ENCODE data around the gene NCAM1. TPM values are rescaled to one million over a fixed set of nuclear protein-coding genes. Genes with fewer than 3 reads are reported as not detected.

NCAM1 gene
- total RNA-seq, 1 donor from 2014 or later: 1.2 TPM

GRCh38 chr11:113198972-113199661, 237.9 kb downstream of the NCAM1 start:
- no peak for DNase-seq (ENCODE audit: low read depth in 2 of 2)

DNA sequence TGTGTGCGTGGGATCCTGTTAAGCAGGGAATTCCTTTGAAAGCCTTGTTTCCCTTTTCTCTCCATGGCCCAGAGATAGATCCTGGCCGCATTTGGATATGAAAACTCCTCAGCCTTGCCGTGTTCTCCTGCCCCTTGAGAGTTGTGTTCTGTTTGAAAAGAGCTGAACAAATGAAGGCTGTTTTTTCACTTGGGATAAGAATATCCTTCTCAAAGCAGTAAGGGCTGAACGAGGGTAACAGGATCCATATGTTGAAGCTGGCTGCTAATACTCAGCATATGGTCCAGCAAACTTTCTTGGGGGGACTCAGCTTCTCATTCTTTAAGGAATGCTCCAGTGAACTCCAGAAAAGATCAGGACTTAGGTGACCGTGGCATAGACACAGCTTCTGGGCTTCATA, 238.6 kb downstream of the NCAM1 start:
- no peak for DNase-seq (ENCODE audit: low read depth in 2 of 2)

DNA sequence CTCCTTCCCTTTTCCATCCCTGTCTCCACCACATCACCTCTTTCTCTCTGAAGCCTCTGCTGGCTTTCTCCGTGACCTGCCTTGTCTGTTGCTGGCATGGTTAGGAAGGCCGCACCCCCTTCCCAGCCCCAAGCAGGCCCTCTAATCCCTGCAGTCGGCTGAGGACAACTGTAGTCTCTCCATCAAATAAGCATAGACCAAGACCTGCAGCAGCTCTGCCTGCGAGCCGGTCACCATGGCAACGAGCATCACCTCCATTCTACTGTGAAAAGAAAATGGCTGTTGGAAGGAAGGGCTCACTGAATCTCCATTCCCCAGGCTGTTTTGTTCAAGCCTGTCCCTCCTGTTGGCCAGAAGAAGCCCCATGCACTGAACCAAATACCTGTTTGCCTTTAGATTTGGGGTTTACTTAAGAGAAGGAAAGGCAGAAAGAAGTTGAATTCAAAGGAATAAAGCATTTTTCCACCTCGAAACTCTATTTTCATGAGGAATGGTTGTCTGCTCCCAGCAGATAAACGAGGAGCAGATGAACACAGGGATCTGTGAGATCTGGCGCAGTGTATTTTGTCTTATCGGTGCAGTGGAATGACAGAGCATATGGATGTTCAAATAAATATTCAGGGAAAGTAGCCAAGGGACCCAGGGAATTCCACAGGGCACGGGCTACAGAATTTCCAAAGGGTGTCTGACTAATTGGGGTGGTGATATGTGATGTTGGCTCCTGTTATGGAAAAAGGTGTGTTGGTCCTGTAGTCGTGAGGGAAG, 240.0 kb downstream of the NCAM1 start:
- DNase-seq (ENCODE audit: low read depth in 2 of 2): no peak

GRCh38 chr11:113202431-113202830, 241.2 kb downstream of the NCAM1 start:
- no peak for DNase-seq (ENCODE audit: low read depth in 2 of 2)

DNA sequence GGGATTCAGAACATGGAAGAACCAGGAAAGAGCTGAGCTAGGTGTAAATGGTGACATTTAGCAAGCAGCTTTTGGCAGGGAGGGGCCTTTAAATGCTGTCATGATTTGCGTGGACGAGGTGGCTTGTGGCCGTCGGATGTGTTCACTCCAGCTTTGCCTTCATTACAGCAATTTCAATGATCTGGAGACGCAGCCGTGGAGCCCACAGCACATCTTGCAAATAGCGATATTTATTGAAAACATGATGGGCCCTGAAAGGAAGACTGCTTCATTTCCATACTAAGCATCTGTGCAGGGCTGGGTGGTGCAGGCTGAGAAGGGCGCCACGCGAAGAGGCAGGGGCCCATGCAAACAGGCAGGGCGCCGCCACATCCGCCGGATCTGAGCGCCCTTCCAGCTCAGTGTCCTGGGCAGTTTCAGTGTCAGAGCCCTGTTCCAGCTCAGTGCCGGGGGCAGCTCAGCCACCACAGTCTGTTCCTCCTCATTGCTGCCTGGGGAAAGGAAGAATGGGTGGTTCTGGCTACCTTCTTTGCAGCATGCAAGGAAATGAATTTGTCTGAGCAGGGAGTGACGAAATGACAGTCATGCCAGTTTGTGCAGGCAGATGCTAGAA, 242.0 kb downstream of the NCAM1 start:
- DNase-seq (ENCODE audit: low read depth in 2 of 2): no peak

DNA sequence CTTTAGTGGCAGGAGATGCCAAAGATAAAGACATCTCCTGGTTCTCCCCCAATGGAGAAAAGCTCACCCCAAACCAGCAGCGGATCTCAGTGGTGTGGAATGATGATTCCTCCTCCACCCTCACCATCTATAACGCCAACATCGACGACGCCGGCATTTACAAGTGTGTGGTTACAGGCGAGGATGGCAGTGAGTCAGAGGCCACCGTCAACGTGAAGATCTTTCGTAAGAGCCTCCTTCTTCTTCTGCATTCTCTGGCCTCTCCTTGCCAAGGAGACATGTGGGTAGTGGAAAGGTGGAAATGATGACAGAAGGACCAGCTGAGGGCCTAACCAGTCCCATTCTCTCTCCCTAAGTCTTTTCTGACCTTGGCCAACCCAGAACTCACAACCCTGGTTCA, 243.1 kb downstream of the NCAM1 start:
- no peak for DNase-seq (ENCODE audit: low read depth in 2 of 2)

DNA sequence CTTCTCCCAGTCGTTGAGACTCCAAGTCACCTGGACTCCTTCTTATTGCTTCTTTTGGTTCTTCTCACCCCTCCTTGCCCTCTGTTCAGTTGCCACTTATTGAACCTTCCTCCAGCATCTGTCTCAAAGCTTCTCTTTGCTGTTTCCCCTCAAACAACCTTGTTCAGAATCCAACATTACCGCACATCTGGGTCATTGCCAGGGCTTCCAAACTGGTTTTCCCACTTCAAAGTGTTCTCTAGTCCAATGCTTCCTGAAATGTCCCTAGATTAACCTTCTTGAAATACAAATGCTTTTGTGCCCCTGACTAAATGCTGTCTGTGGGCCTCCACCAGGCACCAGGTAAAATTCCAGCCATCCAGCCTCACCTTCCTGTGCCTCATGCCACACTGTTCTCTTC, 252.3 kb downstream of the NCAM1 start:
- no peak for DNase-seq (ENCODE audit: low read depth in 2 of 2)

- no peak for DNase-seq (ENCODE audit: low read depth in 2 of 2)
These were observed 261.0 kb downstream of the NCAM1 start for GRCh38 chr11:113222241-113222640.

GRCh38 chr11:113234888-113235287, 273.7 kb downstream of the NCAM1 start:
- no peak for DNase-seq (ENCODE audit: low read depth in 2 of 2)

GRCh38 chr11:113237261-113237660, 276.0 kb downstream of the NCAM1 start:
- no peak for DNase-seq (ENCODE audit: low read depth in 2 of 2)

DNA sequence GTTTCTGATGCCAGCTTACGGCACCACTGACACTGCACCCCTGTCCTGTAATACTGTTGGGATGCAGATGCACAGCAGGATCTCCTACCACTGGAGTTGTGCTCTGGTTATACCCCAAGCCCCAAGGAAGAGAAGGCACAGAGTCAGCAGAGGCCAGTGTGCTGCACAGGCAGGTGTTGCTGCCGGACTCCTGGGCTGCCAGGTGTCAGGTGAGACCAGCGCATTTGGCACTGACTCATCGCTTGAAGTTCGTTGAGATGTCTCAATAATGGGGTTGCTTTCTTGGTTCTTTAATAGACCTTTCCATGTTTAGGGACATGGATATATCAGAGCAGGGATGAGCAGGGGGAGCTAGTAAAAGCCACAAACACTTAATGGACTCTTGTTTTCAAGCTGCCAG, 277.5 kb downstream of the NCAM1 start:
- DNase-seq (ENCODE audit: low read depth in 2 of 2): no peak

DNA sequence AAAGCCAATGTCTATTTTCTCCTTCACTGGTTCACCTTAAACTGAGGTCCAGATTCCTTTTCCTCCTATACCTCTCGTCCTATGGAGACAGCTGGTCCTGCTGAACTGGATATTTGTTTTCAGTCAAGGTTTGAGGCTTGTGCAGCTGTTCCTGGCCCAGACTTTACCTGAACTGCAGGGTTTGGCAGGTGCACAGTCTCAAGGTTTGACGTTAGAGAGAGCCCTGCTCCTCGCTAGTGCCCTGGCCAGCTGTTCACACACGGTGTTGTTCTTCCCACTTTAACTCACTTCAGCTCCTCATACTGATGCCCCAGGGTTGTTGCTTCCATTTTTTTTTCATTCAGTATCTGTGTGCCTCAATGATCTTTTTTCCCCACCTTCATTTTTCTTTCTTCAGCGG, 279.2 kb downstream of the NCAM1 start:
- DNase-seq (ENCODE audit: low read depth in 2 of 2): no peak

- no peak for DNase-seq (ENCODE audit: low read depth in 2 of 2)
These were observed 279.8 kb downstream of the NCAM1 start for GRCh38 chr11:113240790-113241635.

DNA sequence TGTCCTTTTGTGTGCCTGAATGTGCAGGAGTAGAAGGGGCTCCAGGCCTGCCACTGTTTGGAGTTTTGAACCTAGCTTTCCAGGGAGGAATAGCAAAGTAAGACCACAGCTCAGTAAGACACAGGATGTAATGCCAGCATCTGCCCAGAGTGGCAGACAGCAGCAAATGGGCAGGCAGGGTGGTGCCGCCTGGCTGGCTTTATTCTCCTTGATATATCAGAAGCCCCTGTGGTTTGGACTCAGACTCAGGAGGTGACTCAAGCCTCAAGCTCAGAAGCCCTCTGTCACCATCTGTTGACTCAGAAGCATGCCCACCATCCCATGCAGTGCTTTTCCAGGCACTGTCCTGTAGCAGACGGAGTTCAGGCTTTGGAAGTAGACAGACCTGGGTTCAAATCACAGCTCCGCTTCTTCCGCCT, 280.4 kb downstream of the NCAM1 start:
- DNase-seq (ENCODE audit: low read depth in 2 of 2): no peak

DNA sequence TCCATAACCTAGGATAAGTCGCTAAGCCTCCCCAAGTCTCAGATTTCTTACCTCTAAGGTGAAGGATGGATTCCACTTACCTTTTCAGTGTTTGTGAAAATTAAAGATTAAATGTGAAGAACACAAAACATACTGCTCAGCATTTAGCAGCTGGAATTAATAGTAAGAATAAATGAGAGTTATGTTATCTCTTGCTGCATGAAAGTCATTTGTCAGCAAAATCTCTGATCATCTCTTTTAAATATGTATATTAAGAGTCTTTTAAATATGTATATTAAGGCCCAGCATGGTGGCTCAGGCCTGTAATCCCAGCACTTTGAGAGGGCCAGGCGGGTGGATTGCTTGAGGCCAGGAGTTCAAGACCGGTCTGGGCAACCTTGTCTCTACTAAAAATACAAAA, 280.8 kb downstream of the NCAM1 start:
- DNase-seq (ENCODE audit: low read depth in 2 of 2): no peak

- no peak for DNase-seq (ENCODE audit: low read depth in 2 of 2)
These were observed 281.7 kb downstream of the NCAM1 start for GRCh38 chr11:113242767-113243397.

DNA sequence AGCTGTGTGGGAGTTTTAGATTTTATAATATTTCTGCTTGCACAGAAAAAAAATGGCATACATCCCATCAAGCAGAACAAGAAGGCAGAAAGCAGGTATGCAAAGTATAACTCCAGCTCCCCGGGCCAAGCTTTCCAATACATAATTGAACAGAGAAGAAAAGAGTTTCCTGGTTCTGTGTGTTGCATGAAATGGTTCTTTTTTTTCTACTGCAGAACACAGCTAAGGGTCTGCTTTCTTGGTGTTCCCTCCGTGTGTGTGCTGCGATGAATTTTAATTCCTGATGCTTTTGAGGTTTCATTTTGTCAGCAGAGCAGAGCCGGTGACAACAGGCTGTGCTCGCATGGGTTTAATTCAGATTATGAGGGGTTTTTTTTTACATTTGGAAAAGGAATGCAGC, 282.5 kb downstream of the NCAM1 start:
- DNase-seq (ENCODE audit: low read depth in 2 of 2): no peak

GRCh38 chr11:113245216-113245615, 284.0 kb downstream of the NCAM1 start:
- no peak for DNase-seq (ENCODE audit: low read depth in 2 of 2)

DNA sequence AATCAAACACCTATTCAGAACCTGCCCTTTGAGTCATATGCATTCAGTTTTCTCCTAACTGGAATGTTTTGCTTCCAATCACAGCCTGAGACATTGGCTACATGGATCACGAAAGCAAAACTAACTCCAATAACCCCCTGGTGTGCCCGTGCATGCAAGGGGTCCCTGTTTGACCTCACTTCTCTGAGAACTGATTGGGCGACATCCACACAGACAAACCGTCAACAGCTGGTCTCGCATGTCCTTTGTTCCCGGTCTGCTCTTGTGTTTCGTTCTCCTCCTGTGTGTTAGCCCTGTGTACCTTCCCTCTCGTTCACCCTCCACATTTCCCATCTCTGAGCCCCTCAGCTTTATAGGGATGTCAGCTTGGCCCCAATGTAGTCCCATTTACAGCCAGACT, 286.0 kb downstream of the NCAM1 start:
- DNase-seq (ENCODE audit: low read depth in 2 of 2): no peak

DNA sequence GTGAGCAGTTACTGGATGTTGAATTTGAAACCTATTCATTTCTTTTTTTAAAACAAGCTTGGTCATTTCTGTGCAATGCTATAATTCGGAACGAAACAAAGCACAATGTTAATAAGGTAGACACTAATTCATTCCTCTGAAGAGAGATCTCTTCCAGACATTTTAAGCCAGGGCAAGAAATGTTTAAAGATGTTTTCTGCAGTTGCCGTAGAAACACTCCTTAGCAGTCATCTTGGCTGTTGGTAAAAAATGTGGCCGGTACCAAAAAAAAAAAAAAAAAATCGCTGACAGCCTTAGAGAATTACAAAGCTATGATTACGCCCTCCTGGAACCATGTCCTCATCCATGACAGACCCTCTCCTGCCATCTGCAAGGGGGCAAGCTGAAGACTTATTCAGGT, 286.7 kb downstream of the NCAM1 start:
- no peak for DNase-seq (ENCODE audit: low read depth in 2 of 2)

DNA sequence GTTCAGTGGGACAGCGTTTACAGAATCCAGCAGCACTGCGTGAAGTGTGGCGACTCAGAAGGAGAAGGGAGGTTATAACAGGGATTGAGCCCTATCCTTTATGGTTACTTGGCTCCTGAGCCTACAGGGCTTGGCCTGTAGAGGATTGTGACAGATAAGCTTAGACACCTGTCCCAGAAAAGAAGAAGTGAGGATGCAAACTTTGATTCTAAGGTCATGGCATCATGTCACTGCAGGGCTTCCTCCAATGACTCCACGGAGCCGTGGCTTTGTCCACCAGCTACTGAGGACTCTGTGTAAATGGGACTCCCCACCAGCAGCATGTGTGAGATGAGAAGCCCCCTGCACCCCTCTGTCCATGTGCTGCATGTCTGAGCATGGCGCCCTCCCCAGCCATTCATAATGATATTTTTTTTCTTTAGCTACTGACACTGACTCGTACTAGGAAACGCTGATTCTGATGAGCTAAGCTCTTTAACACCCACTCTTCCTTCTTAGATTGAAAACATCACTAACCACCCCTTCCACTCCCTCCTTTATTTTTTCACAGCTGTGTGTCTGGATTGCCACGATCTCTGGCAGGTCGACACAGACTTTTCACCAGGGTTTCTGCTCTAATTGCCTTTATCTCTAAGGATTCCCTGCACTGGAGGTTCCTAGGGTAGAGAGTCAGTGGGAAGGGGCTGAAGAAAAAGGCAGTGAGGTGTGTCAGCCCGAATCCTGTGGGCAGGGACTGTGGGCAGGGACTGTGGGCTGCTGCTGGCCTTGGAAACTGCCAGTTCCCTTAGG, 287.7 kb downstream of the NCAM1 start:
- no peak for DNase-seq (ENCODE audit: low read depth in 2 of 2)

Data from lung microvascular endothelial cell (primary cell).